Fibroblast of the aortic adventitia (primary cell): ENCODE measurements around the gene CCDC97. TPM values are rescaled to one million over a fixed set of nuclear protein-coding genes. Genes with fewer than 3 reads are reported as not detected.
A peak's percentile ranks its signal among the peaks of the same experiment; 100 is the strongest.

Experiments used
- DNase-seq: peaks from one replicate; pipeline ENCODE4 v3.0.0-alpha.2; 2010; ENCODE audit warnings: low read depth
- H3K4me3 ChIP-seq: 2 replicates; pipeline ENCODE4 v1.5.1; 2011; ENCODE audit warnings: low read depth, mild to moderate bottlenecking, control low read depth, low read length, moderate library complexity
- CTCF ChIP-seq: IDR thresholded peaks from 2 replicates; pipeline ENCODE4 v1.5.1; 2011; ENCODE audit warnings: mild to moderate bottlenecking, low read length, control low read depth, inconsistent platforms; ENCODE audit not compliant: insufficient read depth
- total RNA-seq: library from RNA; depleted of rRNA; stranded (reverse); fragments of >200 nt; gene quantifications from 2 replicates; pipeline ENCODE4 v1.2.3, GENCODE V29; 2012; ENCODE audit warnings: low replicate concordance

CCDC97 gene
- total RNA-seq, 1 donor: 11.4 TPM

GRCh38 chr19:41305927-41306793 is 3.8 kb upstream of the CCDC97 start:
- no peak for TF ChIP-seq CTCF
- DNase-seq: no peak
- no peak overlapping the region for H3K4me3 ChIP-seq

GRCh38 chr19:41307090-41307875 is 2.7 kb upstream of the CCDC97 start:
- no peak for TF ChIP-seq CTCF
- DNase-seq: no peak
- H3K4me3 ChIP-seq: no peak overlapping the region

- no peak for DNase-seq
- no peak for TF ChIP-seq CTCF
- H3K4me3 ChIP-seq: no peak overlapping the region
Observed at GRCh38 chr19:41307954-41308449, 2.0 kb upstream of the CCDC97 start.

- peak; percentile 96 for TF ChIP-seq CTCF
- DNase-seq: peak; percentile 93
- peak overlapping the region; percentile 94 for H3K4me3 ChIP-seq
Observed at GRCh38 chr19:41308450-41309179, 1.4 kb upstream of the CCDC97 start.

- H3K4me3 ChIP-seq: peak overlapping the region; percentile 94
- TF ChIP-seq CTCF: no peak
- DNase-seq: peak; percentile 43
Observed at GRCh38 chr19:41309180-41310032, 566 bp upstream of the CCDC97 start.
